HepG2 (cell line): ENCODE measurements around the gene CDHR3. TPM values are rescaled to one million over a fixed set of nuclear protein-coding genes. Genes with fewer than 3 reads are reported as not detected.

Source experiments
- ATAC-seq: fragments of 200-7000 bp; cut with Tn5 transposase; 3 replicates; pipeline ENCODE4 v1.9.1; 2020; ENCODE audit warnings: mild to moderate bottlenecking, moderate library complexity
- BruUV-seq: library from RNA; stranded (reverse); fragments of 400-500 nt; replicated peaks from 2 replicates; lab custom pipeline; 2021; lab: Mats Ljungman, UMichigan
- CTCF ChIA-PET: fragments of 300-600 bp; formaldehyde crosslinking; extraction: SDS; loops from one replicate; lab custom pipeline; 2021; ENCODE audit warnings: low total read pairs, inconsistent platforms, low intra/inter-chr PET ratio; lab: Yijun Ruan, JAX
- POLR2A ChIA-PET: fragments of 350-600 bp; sonication (Branson Sonifier 250); formaldehyde crosslinking; loops from one replicate; lab custom pipeline; 2020; ENCODE audit warnings: antibody characterized with exemption, inconsistent platforms; lab: Yijun Ruan, JAX
- DNase-seq: peaks from one replicate; pipeline ENCODE4 v3.0.0-alpha.2; 2015; ENCODE audit warnings: low spot score
- FAIRE-seq: peaks from 3 replicates; lab custom pipeline; 2011; peaks lifted over from hg19 to GRCh38; lab: Jason Lieb, UNC
- H2AFZ ChIP-seq: one replicate; pipeline ENCODE4 v1.6.1; 2011; ENCODE audit warnings: low read length, inconsistent platforms
- H3K27ac ChIP-seq: fragments of 300-600 bp; 3 replicates; pipeline ENCODE4 v1.8.0; 2011; ENCODE audit warnings: mixed run types, mild to moderate bottlenecking, mixed read lengths, low read length, inconsistent platforms; ENCODE audit not compliant: insufficient read depth; ENCODE audit errors: extremely low read length
- H3K27me3 ChIP-seq, 2 experiments: fragments of 200-600 bp in 1 of 2; 2 replicates in 1 of 2; 3 replicates in 1 of 2; pipeline versions ENCODE4 v1.6.0 to v1.8.0; 2011; ENCODE audit warnings: low read length in 2 of 2, mild to moderate bottlenecking in 2 of 2, moderate library complexity in 2 of 2, inconsistent platforms in 1 of 2; ENCODE audit not compliant: insufficient read depth in 2 of 2, control insufficient read depth in 1 of 2
- H3K36me3 ChIP-seq, 2 experiments: fragments of 200-600 bp in 1 of 2; replicated peaks in 1 of 2; 2 replicates in 1 of 2; 3 replicates in 1 of 2; pipeline versions ENCODE4 v1.5.1 to v1.8.0; 2011; ENCODE audit warnings: low read length in 2 of 2, inconsistent platforms in 1 of 2; ENCODE audit not compliant: insufficient read depth in 2 of 2, control insufficient read depth in 1 of 2
- H3K4me1 ChIP-seq: 2 replicates; pipeline ENCODE4 v1.5.1; 2012; ENCODE audit warnings: low read length, inconsistent platforms; ENCODE audit not compliant: insufficient read depth
- H3K4me2 ChIP-seq: 2 replicates; pipeline ENCODE4 v1.6.0; 2011; ENCODE audit warnings: low read depth, low read length, inconsistent platforms
- H3K4me3 ChIP-seq, 3 experiments: fragments of 200-600 bp in 1 of 3; sonication (generic), shearing (Covaris generic) in 1 of 3; replicated peaks in 1 of 3; 2 replicates each; pipeline ENCODE4 v1.5.1; 2011 to 2016; ENCODE audit warnings: low read length in 3 of 3, inconsistent platforms in 2 of 3, low read depth in 2 of 3, mild to moderate bottlenecking in 2 of 3, control low read depth in 1 of 3, mixed read lengths in 1 of 3; ENCODE audit not compliant: insufficient read depth in 1 of 3
- H3K79me2 ChIP-seq: one replicate; pipeline ENCODE4 v1.6.1; 2011; ENCODE audit warnings: low read length, inconsistent platforms; ENCODE audit not compliant: insufficient read depth
- H3K9ac ChIP-seq: 2 replicates; pipeline ENCODE4 v1.6.0; 2011; ENCODE audit warnings: mild to moderate bottlenecking, low read depth, low read length, inconsistent platforms; ENCODE audit not compliant: insufficient read depth
- H3K9me3 ChIP-seq: 2 replicates; pipeline ENCODE4 v1.5.1; 2012; ENCODE audit warnings: mild to moderate bottlenecking, low read length
- H4K20me1 ChIP-seq: 2 replicates; pipeline ENCODE4 v1.6.0; 2011; ENCODE audit warnings: inconsistent platforms, mild to moderate bottlenecking, low read length, moderate library complexity; ENCODE audit not compliant: insufficient read depth
- BHLHE40 ChIP-seq: IDR thresholded peaks from 2 replicates; pipeline ENCODE4 v1.6.1; 2011; ENCODE audit warnings: low read length, improper control_type of control experiment
- NFE2L2 ChIP-seq: fragments of 150-350 bp; IDR thresholded peaks from 2 replicates; pipeline ENCODE4 v1.6.1; 2014; ENCODE audit warnings: low read length
- POLR2AphosphoS5 ChIP-seq: IDR thresholded peaks from 2 replicates; pipeline ENCODE4 v1.6.1; 2012; ENCODE audit warnings: low read depth, low read length
- RNF2 ChIP-seq: fragments of 450-650 bp; conservative IDR thresholded peaks from 2 replicates; pipeline ENCODE4 v1.6.1; 2016; ENCODE audit warnings: low read depth
- SMARCE1 ChIP-seq: fragments of 450-650 bp; IDR thresholded peaks from 2 replicates; pipeline ENCODE4 v1.6.1; 2017; ENCODE audit warnings: borderline replicate concordance
- ZNF207 ChIP-seq: fragments of 450-650 bp; IDR thresholded peaks from 2 replicates; pipeline ENCODE4 v1.6.1; 2016; ENCODE audit warnings: antibody characterized with exemption, borderline replicate concordance
- ZNF30 ChIP-seq: sonication (generic); formaldehyde crosslinking; IDR thresholded peaks from 2 replicates; pipeline ENCODE4 v1.5.0; 2020; ENCODE audit warnings: mild to moderate bottlenecking, missing genetic modification reagents
- ZNF337 ChIP-seq: sonication (generic); formaldehyde crosslinking; IDR thresholded peaks from 2 replicates; pipeline ENCODE4 v1.5.1; 2020; ENCODE audit warnings: missing genetic modification reagents, low read depth, mild to moderate bottlenecking, borderline replicate concordance
- ZNF780A ChIP-seq: sonication (generic); formaldehyde crosslinking; IDR thresholded peaks from 2 replicates; pipeline ENCODE4 v1.8.0; 2022; ENCODE audit warnings: mild to moderate bottlenecking, missing genetic modification reagents, moderate library complexity
- WGBS: methylation state at CpG from one replicate; pipeline ENCODE4 v1.1.6; 2017; ENCODE audit warnings: low lambda C conversion rate; 5-methylcytosine and 5-hydroxymethylcytosine counted together
- in situ Hi-C: cut with HindIII; loops from 2 replicates; pipeline ENCODE4 v1.10.0; 2017; ENCODE audit warnings: low pct_unique_long_range_greater_than_20kb; ENCODE audit not compliant: extremely low pct_ligation_motif_present
- intact Hi-C: fragments of 100-400 bp; cut with micrococcal nuclease; formaldehyde crosslinking; loops from one replicate; pipeline ENCODE4 v1.10.0; 2022; ENCODE audit not compliant: unreplicated experiment
- polyA plus RNA-seq, 8 experiments: library from polyadenylated mRNA; depleted of rRNA in 3 of 8; stranded (reverse) in 7 of 8; unstranded in 1 of 8; fragments of >200 nt; fragmentation: Illumina TruSeq in 4 of 8; extraction: Trizol in 4 of 8; gene quantifications; 2 replicates each; pipeline versions ENCODE4 v1.2.1 to v1.2.3, GENCODE V29; 2011 to 2016; ENCODE audit warnings: low read depth in 4 of 8, missing spikeins in 1 of 8, mixed read lengths in 1 of 8; ENCODE audit not compliant: insufficient read depth in 1 of 8
- total RNA-seq, 5 experiments: library from RNA; depleted of rRNA; stranded (reverse); fragments of >200 nt; fragmentation: Illumina TruSeq; extraction: Trizol; gene quantifications; 2 replicates each; pipeline ENCODE4 v1.2.3, GENCODE V29; 2016; ENCODE audit warnings: low read depth in 1 of 5
- TF ChIP-seq, protein P1 (sequence below): sonication (generic); formaldehyde crosslinking; IDR thresholded peaks from 2 replicates; pipeline ENCODE4 v1.4.0; 2020; ENCODE audit warnings: missing genetic modification reagents
- TF ChIP-seq, protein P2 (sequence below): fragments of 450-650 bp; IDR thresholded peaks from 2 replicates; pipeline ENCODE4 v1.6.1; 2016
- TF ChIP-seq, protein P3 (sequence below): sonication (generic); formaldehyde crosslinking; IDR thresholded peaks from 2 replicates; pipeline ENCODE4 v1.8.0; 2022; ENCODE audit warnings: missing genetic modification reagents, mild to moderate bottlenecking, moderate library complexity, borderline replicate concordance
- TF ChIP-seq, protein P4 (sequence below): sonication (generic); formaldehyde crosslinking; IDR thresholded peaks from 2 replicates; pipeline ENCODE4 v1.8.1; 2023; ENCODE audit warnings: mild to moderate bottlenecking, missing genetic modification reagents

CDHR3 gene
- total and polyA plus RNA-seq, 2 of the 13 experiments (the other 11 are each of a cell fraction or from before 2014, with no cell fraction given), result 6.5 to 11.8 TPM

DNA sequence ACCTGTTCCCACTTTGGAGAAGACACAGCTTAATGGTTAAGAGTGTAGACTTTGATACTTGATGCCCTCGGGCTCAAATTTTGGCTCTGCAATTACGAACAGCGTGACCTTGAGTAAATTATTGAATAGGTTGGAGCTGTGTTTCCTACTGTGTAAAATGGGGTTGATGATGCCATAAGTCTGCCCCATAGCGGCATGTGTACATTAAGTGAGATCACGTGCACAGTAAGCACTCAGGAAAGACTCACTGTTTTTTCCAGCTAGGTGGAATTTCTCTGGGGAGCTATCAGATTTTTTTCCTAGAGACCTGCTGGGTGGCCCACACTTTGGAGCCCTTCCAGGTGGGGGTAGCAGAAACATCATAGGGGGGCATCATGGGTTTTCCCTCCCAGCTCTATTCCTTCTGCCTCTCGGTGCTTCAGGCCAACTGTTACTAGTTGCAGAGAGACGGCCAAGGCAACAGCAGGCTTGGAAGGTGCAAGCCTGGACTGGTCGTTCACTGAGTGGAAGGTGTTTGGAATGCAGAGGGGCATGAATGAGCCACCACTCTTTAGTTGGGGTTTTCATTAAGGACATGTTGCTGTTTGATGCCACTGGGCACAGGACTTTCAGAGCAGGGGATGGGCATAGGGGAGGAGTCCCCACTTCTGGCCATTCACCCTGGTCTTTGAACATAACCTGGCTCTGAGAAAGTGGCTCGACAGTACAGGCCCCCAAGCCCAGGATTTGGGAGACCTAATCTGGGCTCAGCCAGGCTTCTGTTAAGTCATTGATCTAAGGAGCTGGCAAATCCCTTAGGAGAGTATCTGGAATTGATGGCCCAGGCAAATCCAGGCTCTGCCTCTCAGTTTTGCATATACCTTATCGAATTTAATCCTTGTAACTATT is 85.0 kb downstream of the CDHR3 start:
- ChIA-PET POLR2A (no interaction called here), CTCF (no interaction called here)
- peaks cover 0 to 21% of the 10 kb centered on the region in 2 experiments for H3K27me3 ChIP-seq
- FAIRE-seq, result no peak
- no peak overlapping the region for H2AFZ ChIP-seq
- H3K9ac ChIP-seq, result no peak overlapping the region
- peak; percentile 54; the same call in 1 of the 2 replicates for TF ChIP-seq BHLHE40
- TF ChIP-seq, protein P1, sequence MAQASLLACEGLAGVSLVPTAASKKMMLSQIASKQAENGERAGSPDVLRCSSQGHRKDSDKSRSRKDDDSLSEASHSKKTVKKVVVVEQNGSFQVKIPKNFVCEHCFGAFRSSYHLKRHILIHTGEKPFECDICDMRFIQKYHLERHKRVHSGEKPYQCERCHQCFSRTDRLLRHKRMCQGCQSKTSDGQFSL (CRISPR knock-in tag), result no peak
- TF ChIP-seq, protein P2, sequence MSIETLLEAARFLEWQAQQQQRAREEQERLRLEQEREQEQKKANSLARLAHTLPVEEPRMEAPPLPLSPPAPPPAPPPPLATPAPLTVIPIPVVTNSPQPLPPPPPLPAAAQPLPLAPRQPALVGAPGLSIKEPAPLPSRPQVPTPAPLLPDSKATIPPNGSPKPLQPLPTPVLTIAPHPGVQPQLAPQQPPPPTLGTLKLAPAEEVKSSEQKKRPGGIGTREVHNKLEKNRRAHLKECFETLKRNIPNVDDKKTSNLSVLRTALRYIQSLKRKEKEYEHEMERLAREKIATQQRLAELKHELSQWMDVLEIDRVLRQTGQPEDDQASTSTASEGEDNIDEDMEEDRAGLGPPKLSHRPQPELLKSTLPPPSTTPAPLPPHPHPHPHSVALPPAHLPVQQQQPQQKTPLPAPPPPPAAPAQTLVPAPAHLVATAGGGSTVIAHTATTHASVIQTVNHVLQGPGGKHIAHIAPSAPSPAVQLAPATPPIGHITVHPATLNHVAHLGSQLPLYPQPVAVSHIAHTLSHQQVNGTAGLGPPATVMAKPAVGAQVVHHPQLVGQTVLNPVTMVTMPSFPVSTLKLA, result peak; percentile 81
- no peaks in the 10 kb centered on the region for H3K9me3 ChIP-seq
- no peak overlapping the region for H3K4me2 ChIP-seq
- 23% methylated on average over 9 of the region's 10 CpGs for WGBS
- H3K36me3 ChIP-seq, result no peaks in the 10 kb centered on the region
- in situ Hi-C loops (no loop called here), intact Hi-C loops (no loop called here)
- ATAC-seq, result no peak
- BruUV-seq, result no TSS peak
- DNase-seq, result no peak
- H3K4me1 ChIP-seq, result peaks cover 18% of the 10 kb centered on the region
- no peak overlapping the region for H3K4me3 ChIP-seq
- no peaks in the 10 kb centered on the region for H3K79me2 ChIP-seq
- no peak overlapping the region for H3K27ac ChIP-seq
- H4K20me1 ChIP-seq, result no peaks in the 10 kb centered on the region

DNA sequence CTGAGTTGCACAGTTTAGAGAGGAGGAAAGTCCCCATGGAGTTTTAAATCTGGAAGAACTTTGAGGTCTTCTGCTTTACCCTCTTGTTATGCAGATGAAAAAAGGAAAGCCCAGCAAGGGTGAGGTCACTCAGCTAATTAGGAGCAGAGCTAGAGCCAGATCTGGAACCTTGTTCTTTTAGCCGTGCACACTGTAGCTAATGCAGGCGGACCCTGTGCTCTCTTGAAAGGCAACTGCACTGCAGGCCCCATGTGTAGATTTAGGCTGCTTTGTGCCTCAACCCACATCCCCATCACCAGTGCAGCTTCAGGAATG is 85.6 kb downstream of the CDHR3 start:
- H3K9ac ChIP-seq, result no peak overlapping the region
- peaks cover 17% of the 10 kb centered on the region for H3K4me1 ChIP-seq
- no peaks in the 10 kb centered on the region for H3K36me3 ChIP-seq
- no TSS peak for BruUV-seq
- no peak overlapping the region for H3K4me3 ChIP-seq
- in situ Hi-C loops (no loop called here), intact Hi-C loops (no loop called here)
- 33% methylated on average over 1 of the region's 2 CpGs for WGBS
- ATAC-seq (no peak), FAIRE-seq (no peak), DNase-seq (no peak)
- no peaks in the 10 kb centered on the region for H4K20me1 ChIP-seq
- H3K27me3 ChIP-seq, result peaks cover 0 to 24% of the 10 kb centered on the region in 2 experiments
- CTCF ChIA-PET, result no interaction called here
- POLR2A ChIA-PET, result no interaction called here
- H3K27ac ChIP-seq, result no peak overlapping the region
- H3K9me3 ChIP-seq, result no peaks in the 10 kb centered on the region
- no peak overlapping the region for H3K4me2 ChIP-seq
- no peaks in the 10 kb centered on the region for H3K79me2 ChIP-seq
- H2AFZ ChIP-seq, result no peak overlapping the region
- TF ChIP-seq ZNF207 (no peak), RNF2 (no peak), SMARCE1 (no peak), POLR2AphosphoS5 (no peak), ZNF780A (CRISPR knock-in tag) (no peak), NFE2L2 (no peak), ZNF337 (CRISPR knock-in tag) (no peak), ZNF30 (CRISPR knock-in tag) (no peak)
- TF ChIP-seq, protein P3, sequence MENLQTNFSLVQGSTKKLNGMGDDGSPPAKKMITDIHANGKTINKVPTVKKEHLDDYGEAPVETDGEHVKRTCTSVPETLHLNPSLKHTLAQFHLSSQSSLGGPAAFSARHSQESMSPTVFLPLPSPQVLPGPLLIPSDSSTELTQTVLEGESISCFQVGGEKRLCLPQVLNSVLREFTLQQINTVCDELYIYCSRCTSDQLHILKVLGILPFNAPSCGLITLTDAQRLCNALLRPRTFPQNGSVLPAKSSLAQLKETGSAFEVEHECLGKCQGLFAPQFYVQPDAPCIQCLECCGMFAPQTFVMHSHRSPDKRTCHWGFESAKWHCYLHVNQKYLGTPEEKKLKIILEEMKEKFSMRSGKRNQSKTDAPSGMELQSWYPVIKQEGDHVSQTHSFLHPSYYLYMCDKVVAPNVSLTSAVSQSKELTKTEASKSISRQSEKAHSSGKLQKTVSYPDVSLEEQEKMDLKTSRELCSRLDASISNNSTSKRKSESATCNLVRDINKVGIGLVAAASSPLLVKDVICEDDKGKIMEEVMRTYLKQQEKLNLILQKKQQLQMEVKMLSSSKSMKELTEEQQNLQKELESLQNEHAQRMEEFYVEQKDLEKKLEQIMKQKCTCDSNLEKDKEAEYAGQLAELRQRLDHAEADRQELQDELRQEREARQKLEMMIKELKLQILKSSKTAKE, result no peak
- TF ChIP-seq, protein P4, sequence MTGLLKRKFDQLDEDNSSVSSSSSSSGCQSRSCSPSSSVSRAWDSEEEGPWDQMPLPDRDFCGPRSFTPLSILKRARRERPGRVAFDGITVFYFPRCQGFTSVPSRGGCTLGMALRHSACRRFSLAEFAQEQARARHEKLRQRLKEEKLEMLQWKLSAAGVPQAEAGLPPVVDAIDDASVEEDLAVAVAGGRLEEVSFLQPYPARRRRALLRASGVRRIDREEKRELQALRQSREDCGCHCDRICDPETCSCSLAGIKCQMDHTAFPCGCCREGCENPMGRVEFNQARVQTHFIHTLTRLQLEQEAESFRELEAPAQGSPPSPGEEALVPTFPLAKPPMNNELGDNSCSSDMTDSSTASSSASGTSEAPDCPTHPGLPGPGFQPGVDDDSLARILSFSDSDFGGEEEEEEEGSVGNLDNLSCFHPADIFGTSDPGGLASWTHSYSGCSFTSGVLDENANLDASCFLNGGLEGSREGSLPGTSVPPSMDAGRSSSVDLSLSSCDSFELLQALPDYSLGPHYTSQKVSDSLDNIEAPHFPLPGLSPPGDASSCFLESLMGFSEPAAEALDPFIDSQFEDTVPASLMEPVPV (CRISPR knock-in tag), result no peak
